ENCODE measurements around the gene PIK3C2G. TPM values are rescaled to one million over a fixed set of nuclear protein-coding genes. Genes with fewer than 3 reads are reported as not detected.

Gene PIK3C2G
- total RNA-seq, 1 experiment from 2014 or later, result not detected

GRCh38 chr12:18302809-18303430, 41.6 kb downstream of the PIK3C2G start:
- no peaks in the 10 kb centered on the region for H3K9me2 ChIP-seq (ENCODE audit: insufficient read depth)
- intact Hi-C loops (cut with micrococcal nuclease), result no loop called here
- no peak for TF ChIP-seq JUND (IDR thresholded peaks at IDR 0.05)
- TF ChIP-seq SP1 (IDR thresholded peaks at IDR 0.05; ENCODE audit: low read depth), result no peak
- no peak for TF ChIP-seq EZH2 (IDR thresholded peaks at IDR 0.05)
- TF ChIP-seq EGR1 (IDR thresholded peaks at IDR 0.05; ENCODE audit: low read depth), result no peak
- TF ChIP-seq EZH2phosphoT487 (IDR thresholded peaks at IDR 0.05; ENCODE audit: borderline replicate concordance), result no peak
- H3K79me2 ChIP-seq (ENCODE audit: insufficient read depth, low read length), result no peaks in the 10 kb centered on the region
- H3K27ac ChIP-seq (ENCODE audit: low read depth, low read length), result no peak overlapping the region
- no peaks in the 10 kb centered on the region for H3K4me1 ChIP-seq (ENCODE audit: control insufficient read depth in 1 of 2, insufficient read depth in 2 of 2, low read length in 2 of 2)
- no peaks in the 10 kb centered on the region for H4K20me1 ChIP-seq (ENCODE audit: insufficient read depth)
- BruUV-seq (replicated peaks), result no TSS peak
- H3K9ac ChIP-seq (ENCODE audit: low read length), result no peak overlapping the region
- H3K27me3 ChIP-seq (ENCODE audit: insufficient read depth, low read length), result no peaks in the 10 kb centered on the region
- RAD21 ChIA-PET (ENCODE audit: low non-redundant PET in 1 of 2, low total read pairs in 2 of 2, uncharacterized antibody in 2 of 2, unreplicated experiment in 2 of 2), result no interaction called here
- no peak overlapping the region for H2AFZ ChIP-seq (ENCODE audit: low read depth, low read length, poor library complexity, severe bottlenecking)
- ATAC-seq (no peak), DNase-seq (ENCODE audit: low read depth, low spot score) (no peak)
- H3K9me3 ChIP-seq (ENCODE audit: control insufficient read depth in 1 of 2, insufficient read depth in 1 of 2, low read depth in 1 of 2, low read length in 2 of 2), result no peaks in the 10 kb centered on the region; a peak in 1 of 4 replicates
- no peaks in the 10 kb centered on the region for H3K36me3 ChIP-seq (ENCODE audit: control insufficient read depth in 1 of 2, insufficient read depth in 2 of 2, low read length in 2 of 2)
- no peak overlapping the region for H3K4me3 ChIP-seq (replicated peaks in 1 of 2; ENCODE audit: low read depth in 1 of 2, low read length in 2 of 2)
- H3K4me2 ChIP-seq (ENCODE audit: low read length), result no peak overlapping the region
- POLR2A ChIA-PET, result no interaction called here
- CTCF ChIA-PET, result no interaction called here

DNA sequence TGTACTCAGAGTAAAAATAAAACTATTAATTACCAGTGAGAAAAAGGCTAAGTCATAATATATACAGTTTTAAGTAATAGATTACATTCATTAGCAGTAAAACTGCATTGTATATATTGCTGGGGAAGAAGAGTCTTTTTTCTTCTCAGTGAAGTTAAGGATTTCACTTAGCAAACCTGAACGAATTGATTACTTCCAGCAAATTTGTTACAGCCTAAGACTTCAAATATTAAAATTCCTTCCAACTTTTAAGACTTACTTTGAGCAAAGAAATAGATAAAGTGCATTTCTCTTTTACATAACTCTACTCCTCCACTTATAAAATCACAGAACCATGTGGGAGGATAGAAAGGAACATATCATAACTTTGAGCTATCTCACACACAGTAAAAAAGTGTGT, 43.3 kb downstream of the PIK3C2G start:
- TF ChIP-seq SP1 (IDR thresholded peaks at IDR 0.05; ENCODE audit: low read depth) (no peak), FOSL1 (IDR thresholded peaks at IDR 0.05; ENCODE audit: low read depth) (no peak), POLR2AphosphoS5 (IDR thresholded peaks at IDR 0.05; ENCODE audit: low read depth, low read length) (no peak), ZFX (IDR thresholded peaks at IDR 0.05) (no peak), CEBPB (IDR thresholded peaks at IDR 0.05; ENCODE audit: low read depth) (no peak), CTCF (IDR thresholded peaks at IDR 0.05 in 2 of 3, conservative IDR thresholded peaks at IDR 0.05 in 1 of 3; ENCODE audit: borderline replicate concordance in 1 of 3, insufficient read depth in 1 of 3, low read depth in 2 of 3, low read length in 2 of 3) (no peak), SRF (IDR thresholded peaks at IDR 0.05; ENCODE audit: low read depth) (no peak), EGR1 (IDR thresholded peaks at IDR 0.05; ENCODE audit: low read depth) (no peak), POLR2A (IDR thresholded peaks at IDR 0.05; ENCODE audit: borderline replicate concordance, extremely low read depth, insufficient read depth, insufficient read length) (no peak), JUND (IDR thresholded peaks at IDR 0.05) (no peak)
- TF ChIP-seq, protein P1, sequence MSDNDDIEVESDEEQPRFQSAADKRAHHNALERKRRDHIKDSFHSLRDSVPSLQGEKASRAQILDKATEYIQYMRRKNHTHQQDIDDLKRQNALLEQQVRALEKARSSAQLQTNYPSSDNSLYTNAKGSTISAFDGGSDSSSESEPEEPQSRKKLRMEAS (IDR thresholded peaks at IDR 0.05), result no peak
- TF ChIP-seq, protein P2, sequence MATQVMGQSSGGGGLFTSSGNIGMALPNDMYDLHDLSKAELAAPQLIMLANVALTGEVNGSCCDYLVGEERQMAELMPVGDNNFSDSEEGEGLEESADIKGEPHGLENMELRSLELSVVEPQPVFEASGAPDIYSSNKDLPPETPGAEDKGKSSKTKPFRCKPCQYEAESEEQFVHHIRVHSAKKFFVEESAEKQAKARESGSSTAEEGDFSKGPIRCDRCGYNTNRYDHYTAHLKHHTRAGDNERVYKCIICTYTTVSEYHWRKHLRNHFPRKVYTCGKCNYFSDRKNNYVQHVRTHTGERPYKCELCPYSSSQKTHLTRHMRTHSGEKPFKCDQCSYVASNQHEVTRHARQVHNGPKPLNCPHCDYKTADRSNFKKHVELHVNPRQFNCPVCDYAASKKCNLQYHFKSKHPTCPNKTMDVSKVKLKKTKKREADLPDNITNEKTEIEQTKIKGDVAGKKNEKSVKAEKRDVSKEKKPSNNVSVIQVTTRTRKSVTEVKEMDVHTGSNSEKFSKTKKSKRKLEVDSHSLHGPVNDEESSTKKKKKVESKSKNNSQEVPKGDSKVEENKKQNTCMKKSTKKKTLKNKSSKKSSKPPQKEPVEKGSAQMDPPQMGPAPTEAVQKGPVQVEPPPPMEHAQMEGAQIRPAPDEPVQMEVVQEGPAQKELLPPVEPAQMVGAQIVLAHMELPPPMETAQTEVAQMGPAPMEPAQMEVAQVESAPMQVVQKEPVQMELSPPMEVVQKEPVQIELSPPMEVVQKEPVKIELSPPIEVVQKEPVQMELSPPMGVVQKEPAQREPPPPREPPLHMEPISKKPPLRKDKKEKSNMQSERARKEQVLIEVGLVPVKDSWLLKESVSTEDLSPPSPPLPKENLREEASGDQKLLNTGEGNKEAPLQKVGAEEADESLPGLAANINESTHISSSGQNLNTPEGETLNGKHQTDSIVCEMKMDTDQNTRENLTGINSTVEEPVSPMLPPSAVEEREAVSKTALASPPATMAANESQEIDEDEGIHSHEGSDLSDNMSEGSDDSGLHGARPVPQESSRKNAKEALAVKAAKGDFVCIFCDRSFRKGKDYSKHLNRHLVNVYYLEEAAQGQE (IDR thresholded peaks at IDR 0.05; ENCODE audit: low read depth), result no peak
- ATAC-seq (no peak), DNase-seq (ENCODE audit: low read depth, low spot score) (no peak)
- Histone ChIP-seq H3K4me1 (ENCODE audit: control insufficient read depth in 1 of 2, insufficient read depth in 2 of 2, low read length in 2 of 2) (no peaks in the 10 kb centered on the region), H3K36me3 (ENCODE audit: control insufficient read depth in 1 of 2, insufficient read depth in 2 of 2, low read length in 2 of 2) (no peaks in the 10 kb centered on the region), H3K9me3 (ENCODE audit: control insufficient read depth in 1 of 2, insufficient read depth in 1 of 2, low read depth in 1 of 2, low read length in 2 of 2) (no peaks in the 10 kb centered on the region; a peak in 1 of 4 replicates), H3K9ac (ENCODE audit: low read length) (no peak overlapping the region), H3K79me2 (ENCODE audit: insufficient read depth, low read length) (no peaks in the 10 kb centered on the region), H3K9me2 (ENCODE audit: insufficient read depth) (no peaks in the 10 kb centered on the region), H3K4me3 (replicated peaks in 1 of 2; ENCODE audit: low read depth in 1 of 2, low read length in 2 of 2) (no peak overlapping the region), H2AFZ (ENCODE audit: low read depth, low read length, poor library complexity, severe bottlenecking) (no peak overlapping the region), H3K27me3 (ENCODE audit: insufficient read depth, low read length) (no peaks in the 10 kb centered on the region), H3K4me2 (ENCODE audit: low read length) (no peak overlapping the region), H3K27ac (ENCODE audit: low read depth, low read length) (no peak overlapping the region), H4K20me1 (ENCODE audit: insufficient read depth) (no peaks in the 10 kb centered on the region)
- ChIA-PET POLR2A (interaction anchor here (0.9 kb wide), 1 partner anchor 8 kb away, joined by 3 read pairs; no protein-coding TSS in a partner anchor), RAD21 (ENCODE audit: low non-redundant PET in 1 of 2, low total read pairs in 2 of 2, uncharacterized antibody in 2 of 2, unreplicated experiment in 2 of 2) (no interaction called here), CTCF (no interaction called here)
- intact Hi-C loops (cut with micrococcal nuclease), result no loop called here
- BruUV-seq (replicated peaks), result no TSS peak

Measured in HCT116 (cell line).